ENCODE data around the gene PNCK. TPM values are rescaled to one million over a fixed set of nuclear protein-coding genes. Genes with fewer than 3 reads are reported as not detected.

The PNCK gene
- total and polyA plus RNA-seq, 9 donors = 0.51 to 5.9 (median 1.3) TPM; not detected in 1

DNA sequence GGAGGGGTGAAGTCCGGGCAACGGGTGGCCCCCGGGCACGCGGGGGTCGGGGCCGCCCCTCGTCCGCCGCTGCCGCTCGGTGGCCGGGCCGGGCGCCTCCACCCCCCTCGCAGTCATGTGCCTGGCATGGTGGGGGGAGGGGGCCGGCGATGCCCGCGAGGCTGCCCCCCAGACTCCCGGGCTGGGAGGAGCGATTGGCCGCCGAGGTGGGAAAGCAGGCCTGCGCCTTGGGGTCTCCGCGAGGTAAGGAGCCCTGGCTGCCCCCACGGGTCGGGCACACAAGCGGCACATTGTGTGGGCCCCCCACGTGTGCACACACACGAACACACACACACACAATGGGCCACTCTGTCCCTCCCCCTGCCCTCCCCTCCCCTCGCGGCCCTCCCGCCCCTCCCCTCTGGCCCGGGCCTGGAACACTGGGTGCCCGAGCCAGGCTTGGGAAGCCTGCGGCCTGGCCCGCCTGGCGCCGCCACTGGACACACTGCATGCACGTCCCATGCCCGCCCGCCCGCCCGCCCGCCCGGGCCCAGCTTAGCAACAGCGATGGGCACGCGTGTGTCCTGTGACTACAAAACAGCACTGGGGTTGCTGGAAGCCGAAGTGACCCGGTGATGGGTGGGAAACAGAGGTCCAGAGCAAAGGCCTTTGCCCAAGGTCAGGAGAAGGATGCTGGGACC, 15.4 kb upstream of the PNCK start:
- Histone ChIP-seq H3K27me3 (no peaks in the 10 kb centered on the region), H3K9me3 (no peaks in the 10 kb centered on the region), H3K36me3 (no peaks in the 10 kb centered on the region), H3K4me1 (ENCODE audit: insufficient read depth) (no peaks in the 10 kb centered on the region), H3K4me3 (peak overlapping the region; percentile 44), H3K27ac (peak overlapping the region in 1 of 2 donors; percentile 58)
- TF ChIP-seq EP300 (IDR thresholded peaks at IDR 0.05) = no peak
- no peak for TF ChIP-seq POLR2A (IDR thresholded peaks at IDR 0.05)
- TF ChIP-seq, protein P1, sequence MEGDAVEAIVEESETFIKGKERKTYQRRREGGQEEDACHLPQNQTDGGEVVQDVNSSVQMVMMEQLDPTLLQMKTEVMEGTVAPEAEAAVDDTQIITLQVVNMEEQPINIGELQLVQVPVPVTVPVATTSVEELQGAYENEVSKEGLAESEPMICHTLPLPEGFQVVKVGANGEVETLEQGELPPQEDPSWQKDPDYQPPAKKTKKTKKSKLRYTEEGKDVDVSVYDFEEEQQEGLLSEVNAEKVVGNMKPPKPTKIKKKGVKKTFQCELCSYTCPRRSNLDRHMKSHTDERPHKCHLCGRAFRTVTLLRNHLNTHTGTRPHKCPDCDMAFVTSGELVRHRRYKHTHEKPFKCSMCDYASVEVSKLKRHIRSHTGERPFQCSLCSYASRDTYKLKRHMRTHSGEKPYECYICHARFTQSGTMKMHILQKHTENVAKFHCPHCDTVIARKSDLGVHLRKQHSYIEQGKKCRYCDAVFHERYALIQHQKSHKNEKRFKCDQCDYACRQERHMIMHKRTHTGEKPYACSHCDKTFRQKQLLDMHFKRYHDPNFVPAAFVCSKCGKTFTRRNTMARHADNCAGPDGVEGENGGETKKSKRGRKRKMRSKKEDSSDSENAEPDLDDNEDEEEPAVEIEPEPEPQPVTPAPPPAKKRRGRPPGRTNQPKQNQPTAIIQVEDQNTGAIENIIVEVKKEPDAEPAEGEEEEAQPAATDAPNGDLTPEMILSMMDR (IDR thresholded peaks at IDR 0.05) = no peak
- intact Hi-C loops (cut with DNase I) = no loop called here
- DNase-seq = peak in 3 of 5 donors; percentile 34 to 56 (median 36)
- WGBS, 3 donors = 37 to 58% (median 44%) methylated on average over 26 to 53 of the region's 53 CpGs

DNA sequence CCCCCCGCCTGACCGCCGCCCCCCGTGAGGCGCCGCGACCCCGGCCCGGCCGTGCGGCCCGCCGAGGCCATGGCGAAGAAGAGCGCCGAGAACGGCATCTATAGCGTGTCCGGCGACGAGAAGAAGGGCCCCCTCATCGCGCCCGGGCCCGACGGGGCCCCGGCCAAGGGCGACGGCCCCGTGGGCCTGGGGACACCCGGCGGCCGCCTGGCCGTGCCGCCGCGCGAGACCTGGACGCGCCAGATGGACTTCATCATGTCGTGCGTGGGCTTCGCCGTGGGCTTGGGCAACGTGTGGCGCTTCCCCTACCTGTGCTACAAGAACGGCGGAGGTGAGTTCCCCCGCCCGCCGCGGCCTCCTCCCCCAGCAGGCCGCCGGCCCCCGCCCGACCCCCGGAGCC, 14.9 kb upstream of the PNCK start:
- peak overlapping the region; percentile 44 for H3K4me3 ChIP-seq
- WGBS, 3 donors = 17 to 35% (median 28%) methylated on average over 28 to 53 of the region's 57 CpGs
- H3K9me3 ChIP-seq = no peaks in the 10 kb centered on the region
- TF ChIP-seq, protein P1 (IDR thresholded peaks at IDR 0.05) = no peak
- no peak for TF ChIP-seq POLR2A (IDR thresholded peaks at IDR 0.05)
- no peak for TF ChIP-seq EP300 (IDR thresholded peaks at IDR 0.05)
- H3K4me1 ChIP-seq (ENCODE audit: insufficient read depth) = no peaks in the 10 kb centered on the region
- intact Hi-C loops (cut with DNase I) = no loop called here
- H3K27ac ChIP-seq = peak overlapping the region in 1 of 2 donors; percentile 58
- peak in 1 of 5 donors; percentile 19 for DNase-seq
- H3K36me3 ChIP-seq = no peaks in the 10 kb centered on the region
- no peaks in the 10 kb centered on the region for H3K27me3 ChIP-seq

DNA sequence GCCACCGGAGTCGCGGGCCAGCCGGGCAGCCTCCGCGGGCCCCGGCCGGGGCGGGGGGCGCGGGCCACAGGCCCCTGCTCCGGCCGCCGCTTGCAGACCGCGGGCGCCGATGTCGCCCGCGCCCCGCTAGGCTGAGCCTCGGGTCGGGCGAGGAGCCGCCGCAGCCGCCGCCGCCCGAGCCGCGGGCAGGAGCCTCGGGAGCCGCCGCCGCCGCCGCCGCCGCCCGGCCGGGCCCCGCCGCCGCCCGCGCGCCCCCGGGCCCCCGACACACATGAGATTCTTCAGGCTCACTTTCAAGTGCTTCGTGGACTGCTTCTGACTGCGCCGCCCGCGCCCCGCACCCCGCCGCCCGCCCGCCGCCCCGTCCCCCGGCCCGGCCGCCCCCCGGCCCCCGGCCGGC, 14.5 kb upstream of the PNCK start:
- Histone ChIP-seq H3K36me3 (no peaks in the 10 kb centered on the region), H3K27ac (no peak overlapping the region), H3K4me1 (ENCODE audit: insufficient read depth) (no peaks in the 10 kb centered on the region), H3K4me3 (no peak overlapping the region), H3K27me3 (no peaks in the 10 kb centered on the region), H3K9me3 (no peaks in the 10 kb centered on the region)
- WGBS, 3 donors = 31 to 37% methylated on average over 46 to 67 of the region's 69 CpGs; no CpG with 5 or more reads in 1 of the 3 donors
- intact Hi-C loops (cut with DNase I) = no loop called here
- TF ChIP-seq POLR2A (IDR thresholded peaks at IDR 0.05) (no peak), EP300 (IDR thresholded peaks at IDR 0.05) (no peak)
- TF ChIP-seq, protein P1 (IDR thresholded peaks at IDR 0.05) = no peak
- DNase-seq = no peak

DNA sequence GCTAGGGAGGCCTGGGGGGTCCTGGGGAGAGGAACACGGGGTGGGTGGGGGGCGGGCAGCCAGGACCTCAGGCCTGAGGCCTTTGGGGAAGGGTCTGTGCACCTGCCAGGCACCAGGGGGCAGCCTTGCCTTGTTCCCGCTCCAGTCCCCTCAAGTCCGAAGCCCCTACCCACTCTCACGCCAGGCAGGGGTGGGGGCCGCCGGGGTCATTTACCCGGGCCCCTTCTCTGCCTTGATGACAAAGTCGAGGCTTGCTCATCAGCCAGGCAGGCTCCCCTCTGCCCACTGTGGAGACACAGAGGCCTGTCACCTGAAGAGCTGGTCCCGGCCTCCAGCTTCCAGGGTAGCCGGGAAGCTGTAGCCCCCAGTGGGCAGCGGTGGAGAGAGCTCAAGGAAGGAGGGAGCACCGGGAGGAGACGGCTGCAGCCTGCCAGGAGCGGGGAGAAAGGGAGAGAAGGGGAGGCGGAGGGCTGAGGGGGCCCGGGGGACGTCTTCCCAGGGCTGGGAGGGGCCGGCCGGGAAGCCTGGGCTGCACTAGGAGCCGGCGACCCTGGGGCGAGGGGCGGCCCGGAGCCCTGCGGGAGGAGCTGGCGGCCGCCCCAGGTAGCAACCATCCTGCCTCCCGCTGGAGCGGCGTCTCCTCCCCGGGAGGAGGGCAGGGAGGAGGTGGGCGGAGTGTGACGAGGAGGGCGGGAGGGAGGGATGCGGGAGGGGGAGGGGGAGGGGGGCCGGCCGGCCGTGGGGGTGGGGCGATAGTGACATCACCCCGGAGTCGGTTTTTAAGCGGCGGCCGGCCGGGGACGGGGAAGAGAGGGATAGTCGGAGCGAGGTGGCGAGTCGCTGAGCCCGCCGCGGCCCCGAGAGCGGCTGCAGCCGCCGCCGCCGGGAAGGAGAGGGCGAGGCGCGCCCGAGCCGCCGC, 13.8 kb upstream of the PNCK start, which contains the start of gene SLC6A8:
Gene SLC6A8, plus strand, starts transcription at position 806 of the 919 bp plus-strand sequence. CDS start 649 bp downstream, outside the sequence.
- Histone ChIP-seq H3K4me1 (ENCODE audit: insufficient read depth) (no peaks in the 10 kb centered on the region), H3K27ac (peak within 1 kb of the TSS in 1 of 2 donors; percentile 58), H3K36me3 (no peaks in the 10 kb centered on the region), H3K27me3 (no peaks in the 10 kb centered on the region), H3K9me3 (no peaks in the 10 kb centered on the region), H3K4me3 (peak within 1 kb of the TSS; percentile 44)
- intact Hi-C loops (cut with DNase I) = no loop called here
- TF ChIP-seq POLR2A (IDR thresholded peaks at IDR 0.05) = no peak
- no peak for TF ChIP-seq EP300 (IDR thresholded peaks at IDR 0.05)
- TF ChIP-seq, protein P1 (IDR thresholded peaks at IDR 0.05) = no peak
- WGBS, 3 donors = 27 to 40% (median 36%) methylated on average over 42 to 65 of the region's 66 CpGs
- peak; percentile 65 to 80 (median 73) for DNase-seq
